Neural cell (in vitro differentiated cells): ENCODE data around the gene MYMK. TPM values are rescaled to one million over a fixed set of nuclear protein-coding genes. Genes with fewer than 3 reads are reported as not detected.

Source experiments
- H2AFZ ChIP-seq: fragments of 200-600, 300-800 bp; sonication (generic), shearing (Covaris generic); 2 replicates; pipeline ENCODE4 v1.6.0; 2014; ENCODE audit warnings: low read depth, mild to moderate bottlenecking, antibody characterized with exemption, low read length, moderate library complexity
- H3F3A ChIP-seq: fragments of 200-600 bp; shearing (Covaris generic); 2 replicates; pipeline ENCODE4 v1.6.1; 2016; ENCODE audit warnings: mild to moderate bottlenecking, moderate library complexity, mixed read lengths, antibody characterized with exemption, low read length; ENCODE audit not compliant: insufficient read depth, poor library complexity, severe bottlenecking
- H3K27ac ChIP-seq: fragments of 200-600, 300-800 bp; sonication (generic), shearing (Covaris generic); 2 replicates; pipeline ENCODE4 v1.5.1; 2014; ENCODE audit warnings: mild to moderate bottlenecking, low read length, moderate library complexity
- H3K27me3 ChIP-seq: fragments of 300-800, 200-600 bp; sonication (generic), shearing (Covaris generic); 2 replicates; pipeline ENCODE4 v1.6.0; 2014; ENCODE audit warnings: mild to moderate bottlenecking, low read depth, low read length, moderate library complexity; ENCODE audit not compliant: insufficient read depth
- H3K36me3 ChIP-seq: fragments of 300-800, 200-600 bp; sonication (generic), shearing (Covaris generic); 2 replicates; pipeline ENCODE4 v1.5.1; 2014; ENCODE audit warnings: mild to moderate bottlenecking, antibody characterized with exemption, low read length, moderate library complexity; ENCODE audit not compliant: insufficient read depth
- H3K4me2 ChIP-seq: fragments of 300-800, 200-600 bp; sonication (generic), shearing (Covaris generic); 2 replicates; pipeline ENCODE4 v1.6.0; 2014; ENCODE audit warnings: mild to moderate bottlenecking, low read length
- H3K4me3 ChIP-seq: fragments of 300-800, 200-600 bp; sonication (generic), shearing (Covaris generic); 2 replicates; pipeline ENCODE4 v1.5.1; 2014; ENCODE audit warnings: mild to moderate bottlenecking, low read length, moderate library complexity
- H3K79me2 ChIP-seq: fragments of 200-600 bp; shearing (Covaris generic); replicated peaks from 2 replicates; pipeline ENCODE4 v1.6.0; 2014; ENCODE audit warnings: mild to moderate bottlenecking, low read length, moderate library complexity; ENCODE audit not compliant: insufficient read depth
- H3K9ac ChIP-seq: fragments of 300-800, 200-600 bp; sonication (generic), shearing (Covaris generic); 2 replicates; pipeline ENCODE4 v1.6.1; 2016; ENCODE audit warnings: mild to moderate bottlenecking, low read length, mixed read lengths
- H3K9me2 ChIP-seq: fragments of 200-600 bp; shearing (Covaris generic); 2 replicates; pipeline ENCODE4 v1.6.1; 2016; ENCODE audit warnings: mild to moderate bottlenecking, low read length, mixed read lengths; ENCODE audit not compliant: insufficient read depth
- H3K9me3 ChIP-seq: fragments of 200-600, 300-800 bp; sonication (generic), shearing (Covaris generic); 2 replicates; pipeline ENCODE4 v1.6.1; 2016; ENCODE audit warnings: mild to moderate bottlenecking, mixed run types, low read length, moderate library complexity, mixed read lengths
- H4K20me1 ChIP-seq: fragments of 200-600 bp; shearing (Covaris generic); 2 replicates; pipeline ENCODE4 v1.6.1; 2016; ENCODE audit warnings: mild to moderate bottlenecking, mixed run types; ENCODE audit not compliant: insufficient read depth
- EP300 ChIP-seq: fragments of 450-650 bp; conservative IDR thresholded peaks from 2 replicates; pipeline ENCODE4 v1.6.1; 2014; ENCODE audit warnings: antibody characterized with exemption, mild to moderate bottlenecking, moderate library complexity; ENCODE audit not compliant: poor library complexity, severe bottlenecking
- EZH2 ChIP-seq: fragments of 200-600, 300-800 bp; shearing (Covaris generic), sonication (generic); IDR thresholded peaks from 2 replicates; pipeline ENCODE4 v1.6.1; 2014; ENCODE audit warnings: antibody characterized with exemption, low read length, borderline replicate concordance, mild to moderate bottlenecking; ENCODE audit not compliant: insufficient read depth, poor library complexity, severe bottlenecking
- MXI1 ChIP-seq: fragments of 450-650 bp; conservative IDR thresholded peaks from 2 replicates; pipeline ENCODE4 v1.6.1; 2014; ENCODE audit warnings: antibody characterized with exemption, mild to moderate bottlenecking; ENCODE audit not compliant: poor library complexity, severe bottlenecking
- POLR2AphosphoS5 ChIP-seq: IDR thresholded peaks from 2 replicates; pipeline ENCODE4 v1.6.1; 2012
- SMC3 ChIP-seq: fragments of 450-650 bp; conservative IDR thresholded peaks from 2 replicates; pipeline ENCODE4 v1.6.1; 2014; ENCODE audit warnings: antibody characterized with exemption, mild to moderate bottlenecking, moderate library complexity; ENCODE audit not compliant: poor library complexity
- TAF1 ChIP-seq: IDR thresholded peaks from 2 replicates; pipeline ENCODE4 v1.6.1; 2012; ENCODE audit warnings: low read depth
- polyA plus RNA-seq: library from polyadenylated mRNA; depleted of rRNA; stranded (reverse); fragments of >200 nt; gene quantifications from 2 replicates; pipeline ENCODE4 v1.2.3, GENCODE V29; 2014
- TF ChIP-seq, protein P1 (sequence below): IDR thresholded peaks from 2 replicates; pipeline ENCODE4 v1.6.1; 2012; ENCODE audit warnings: borderline replicate concordance
- TF ChIP-seq, protein P2 (sequence below): fragments of 450-650 bp; IDR thresholded peaks from 2 replicates; pipeline ENCODE4 v1.5.1; 2014; ENCODE audit warnings: antibody characterized with exemption, mild to moderate bottlenecking, moderate library complexity; ENCODE audit not compliant: poor library complexity, severe bottlenecking

The MYMK gene
- polyA plus RNA-seq, 1 donor from 2014 or later = not detected

DNA sequence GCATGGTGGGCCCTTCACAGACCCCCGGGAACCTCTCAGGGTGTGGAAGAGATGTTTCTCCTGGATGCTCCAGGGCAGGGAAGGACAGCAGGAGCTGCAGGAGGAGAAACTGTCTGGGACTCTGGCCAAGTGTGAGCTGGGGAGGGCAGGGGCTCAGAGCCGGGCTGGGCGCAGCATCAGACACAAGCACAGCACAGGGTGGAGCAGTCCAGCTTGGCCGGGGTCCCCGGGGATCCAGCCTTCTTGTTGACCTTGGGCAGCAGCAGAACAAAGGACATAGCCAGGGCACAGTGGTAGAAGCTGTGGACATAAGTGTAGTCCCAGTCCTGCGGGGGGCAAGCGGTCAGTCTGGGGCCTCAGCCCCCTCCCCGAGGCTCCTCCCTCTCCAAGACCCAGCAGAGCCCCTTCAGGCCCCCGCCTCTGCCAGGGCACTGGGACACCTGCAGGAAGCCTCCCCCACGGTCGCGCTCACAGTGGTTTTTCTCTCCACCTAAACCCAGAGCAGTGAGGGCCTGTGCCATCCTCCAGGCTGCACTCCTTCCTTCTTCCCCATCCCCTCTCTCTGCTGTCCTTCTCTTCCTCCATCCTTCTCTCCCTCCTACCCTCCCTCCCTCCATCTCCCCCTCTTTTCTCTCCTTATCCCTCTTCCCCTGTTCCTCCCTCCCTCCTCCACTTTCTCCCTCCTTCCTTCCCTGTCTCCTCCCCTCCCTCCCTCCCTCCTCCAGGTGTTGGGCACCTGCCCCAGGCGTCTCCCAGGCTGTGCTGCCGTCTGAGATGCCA is 10.1 kb downstream of the MYMK start:
- H3K79me2 ChIP-seq = no peaks in the 10 kb centered on the region
- H2AFZ ChIP-seq = no peak overlapping the region
- H3K4me3 ChIP-seq = no peak overlapping the region
- H4K20me1 ChIP-seq = no peaks in the 10 kb centered on the region
- no peak for TF ChIP-seq SMC3
- H3K4me2 ChIP-seq = no peak overlapping the region
- no peaks in the 10 kb centered on the region for H3F3A ChIP-seq
- H3K9me3 ChIP-seq = no peaks in the 10 kb centered on the region
- H3K27me3 ChIP-seq = no peaks in the 10 kb centered on the region
- H3K27ac ChIP-seq = no peak overlapping the region
- no peak overlapping the region for H3K9ac ChIP-seq
- no peaks in the 10 kb centered on the region for H3K36me3 ChIP-seq
- no peaks in the 10 kb centered on the region for H3K9me2 ChIP-seq

DNA sequence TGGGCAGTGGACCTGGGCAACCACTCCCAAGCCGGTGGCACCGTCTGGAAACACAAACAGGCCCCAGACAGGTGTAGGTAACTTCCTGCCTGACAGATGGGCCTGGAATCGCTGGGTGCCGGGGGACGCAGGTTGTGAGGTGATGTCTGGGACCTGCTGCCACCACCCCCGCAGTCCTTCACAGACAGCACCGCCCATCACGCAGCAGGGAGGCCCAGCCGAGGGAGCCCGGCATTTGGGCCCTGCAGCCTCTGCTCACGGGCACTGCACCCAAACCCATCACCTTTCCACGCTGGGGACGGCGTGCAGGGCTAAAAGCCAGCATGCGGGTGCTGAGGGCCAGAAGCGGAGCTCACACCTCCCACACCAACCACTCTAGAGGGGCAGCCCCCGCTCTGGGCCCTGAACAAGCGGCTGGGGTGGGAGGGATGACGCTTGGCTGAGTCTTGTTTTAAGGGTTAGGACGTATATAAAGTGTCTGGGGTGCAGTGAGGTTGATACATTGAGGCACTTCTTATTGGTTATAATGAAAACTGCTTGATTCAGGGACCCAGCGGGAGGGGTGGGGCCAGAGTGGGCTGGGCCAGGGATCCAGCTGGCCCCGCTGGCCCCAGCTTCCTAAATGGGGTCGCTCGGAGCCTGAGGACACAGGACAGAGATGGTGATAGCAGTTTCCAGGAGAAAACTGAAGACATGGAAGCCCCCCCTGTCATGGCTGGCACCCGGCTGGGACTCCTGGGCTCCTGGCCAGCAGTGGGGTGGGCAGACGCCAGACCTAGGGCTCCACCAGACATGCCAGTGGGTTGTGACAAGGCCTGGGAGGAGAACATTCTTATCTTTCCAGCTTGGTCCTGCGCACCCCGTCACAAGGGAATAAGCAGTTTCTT is 11.3 kb downstream of the MYMK start:
- TF ChIP-seq EP300 (no peak), TAF1 (no peak), SMC3 (no peak), MXI1 (no peak), EZH2 (no peak), POLR2AphosphoS5 (no peak)
- TF ChIP-seq, protein P1, sequence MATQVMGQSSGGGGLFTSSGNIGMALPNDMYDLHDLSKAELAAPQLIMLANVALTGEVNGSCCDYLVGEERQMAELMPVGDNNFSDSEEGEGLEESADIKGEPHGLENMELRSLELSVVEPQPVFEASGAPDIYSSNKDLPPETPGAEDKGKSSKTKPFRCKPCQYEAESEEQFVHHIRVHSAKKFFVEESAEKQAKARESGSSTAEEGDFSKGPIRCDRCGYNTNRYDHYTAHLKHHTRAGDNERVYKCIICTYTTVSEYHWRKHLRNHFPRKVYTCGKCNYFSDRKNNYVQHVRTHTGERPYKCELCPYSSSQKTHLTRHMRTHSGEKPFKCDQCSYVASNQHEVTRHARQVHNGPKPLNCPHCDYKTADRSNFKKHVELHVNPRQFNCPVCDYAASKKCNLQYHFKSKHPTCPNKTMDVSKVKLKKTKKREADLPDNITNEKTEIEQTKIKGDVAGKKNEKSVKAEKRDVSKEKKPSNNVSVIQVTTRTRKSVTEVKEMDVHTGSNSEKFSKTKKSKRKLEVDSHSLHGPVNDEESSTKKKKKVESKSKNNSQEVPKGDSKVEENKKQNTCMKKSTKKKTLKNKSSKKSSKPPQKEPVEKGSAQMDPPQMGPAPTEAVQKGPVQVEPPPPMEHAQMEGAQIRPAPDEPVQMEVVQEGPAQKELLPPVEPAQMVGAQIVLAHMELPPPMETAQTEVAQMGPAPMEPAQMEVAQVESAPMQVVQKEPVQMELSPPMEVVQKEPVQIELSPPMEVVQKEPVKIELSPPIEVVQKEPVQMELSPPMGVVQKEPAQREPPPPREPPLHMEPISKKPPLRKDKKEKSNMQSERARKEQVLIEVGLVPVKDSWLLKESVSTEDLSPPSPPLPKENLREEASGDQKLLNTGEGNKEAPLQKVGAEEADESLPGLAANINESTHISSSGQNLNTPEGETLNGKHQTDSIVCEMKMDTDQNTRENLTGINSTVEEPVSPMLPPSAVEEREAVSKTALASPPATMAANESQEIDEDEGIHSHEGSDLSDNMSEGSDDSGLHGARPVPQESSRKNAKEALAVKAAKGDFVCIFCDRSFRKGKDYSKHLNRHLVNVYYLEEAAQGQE = no peak
- TF ChIP-seq, protein P2, sequence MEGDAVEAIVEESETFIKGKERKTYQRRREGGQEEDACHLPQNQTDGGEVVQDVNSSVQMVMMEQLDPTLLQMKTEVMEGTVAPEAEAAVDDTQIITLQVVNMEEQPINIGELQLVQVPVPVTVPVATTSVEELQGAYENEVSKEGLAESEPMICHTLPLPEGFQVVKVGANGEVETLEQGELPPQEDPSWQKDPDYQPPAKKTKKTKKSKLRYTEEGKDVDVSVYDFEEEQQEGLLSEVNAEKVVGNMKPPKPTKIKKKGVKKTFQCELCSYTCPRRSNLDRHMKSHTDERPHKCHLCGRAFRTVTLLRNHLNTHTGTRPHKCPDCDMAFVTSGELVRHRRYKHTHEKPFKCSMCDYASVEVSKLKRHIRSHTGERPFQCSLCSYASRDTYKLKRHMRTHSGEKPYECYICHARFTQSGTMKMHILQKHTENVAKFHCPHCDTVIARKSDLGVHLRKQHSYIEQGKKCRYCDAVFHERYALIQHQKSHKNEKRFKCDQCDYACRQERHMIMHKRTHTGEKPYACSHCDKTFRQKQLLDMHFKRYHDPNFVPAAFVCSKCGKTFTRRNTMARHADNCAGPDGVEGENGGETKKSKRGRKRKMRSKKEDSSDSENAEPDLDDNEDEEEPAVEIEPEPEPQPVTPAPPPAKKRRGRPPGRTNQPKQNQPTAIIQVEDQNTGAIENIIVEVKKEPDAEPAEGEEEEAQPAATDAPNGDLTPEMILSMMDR = no peak
- no peaks in the 10 kb centered on the region for H4K20me1 ChIP-seq
- no peaks in the 10 kb centered on the region for H3K36me3 ChIP-seq
- H3K4me2 ChIP-seq = no peak overlapping the region
- H3K4me3 ChIP-seq = no peak overlapping the region
- H3K9me3 ChIP-seq = no peaks in the 10 kb centered on the region
- H3K9ac ChIP-seq = no peak overlapping the region
- no peaks in the 10 kb centered on the region for H3F3A ChIP-seq
- no peaks in the 10 kb centered on the region for H3K9me2 ChIP-seq
- H3K79me2 ChIP-seq = no peaks in the 10 kb centered on the region
- no peak overlapping the region for H3K27ac ChIP-seq
- no peaks in the 10 kb centered on the region for H3K27me3 ChIP-seq
- H2AFZ ChIP-seq = no peak overlapping the region
